Neural cell (in vitro differentiated cells): ENCODE results near the gene CEL. TPM values are rescaled to one million over a fixed set of nuclear protein-coding genes. Genes with fewer than 3 reads are reported as not detected.

Experiments used
- H2AFZ ChIP-seq: fragments of 200-600, 300-800 bp; sonication (generic), shearing (Covaris generic); 2 replicates; pipeline ENCODE4 v1.6.0; 2014; ENCODE audit warnings: low read depth, mild to moderate bottlenecking, antibody characterized with exemption, low read length, moderate library complexity
- H3F3A ChIP-seq: fragments of 200-600 bp; shearing (Covaris generic); 2 replicates; pipeline ENCODE4 v1.6.1; 2016; ENCODE audit warnings: mild to moderate bottlenecking, moderate library complexity, mixed read lengths, antibody characterized with exemption, low read length; ENCODE audit not compliant: insufficient read depth, poor library complexity, severe bottlenecking
- H3K27ac ChIP-seq: fragments of 200-600, 300-800 bp; sonication (generic), shearing (Covaris generic); 2 replicates; pipeline ENCODE4 v1.5.1; 2014; ENCODE audit warnings: mild to moderate bottlenecking, low read length, moderate library complexity
- H3K27me3 ChIP-seq: fragments of 300-800, 200-600 bp; sonication (generic), shearing (Covaris generic); 2 replicates; pipeline ENCODE4 v1.6.0; 2014; ENCODE audit warnings: mild to moderate bottlenecking, low read depth, low read length, moderate library complexity; ENCODE audit not compliant: insufficient read depth
- H3K36me3 ChIP-seq: fragments of 300-800, 200-600 bp; sonication (generic), shearing (Covaris generic); 2 replicates; pipeline ENCODE4 v1.5.1; 2014; ENCODE audit warnings: mild to moderate bottlenecking, antibody characterized with exemption, low read length, moderate library complexity; ENCODE audit not compliant: insufficient read depth
- H3K4me2 ChIP-seq: fragments of 300-800, 200-600 bp; sonication (generic), shearing (Covaris generic); 2 replicates; pipeline ENCODE4 v1.6.0; 2014; ENCODE audit warnings: mild to moderate bottlenecking, low read length
- H3K4me3 ChIP-seq: fragments of 300-800, 200-600 bp; sonication (generic), shearing (Covaris generic); 2 replicates; pipeline ENCODE4 v1.5.1; 2014; ENCODE audit warnings: mild to moderate bottlenecking, low read length, moderate library complexity
- H3K79me2 ChIP-seq: fragments of 200-600 bp; shearing (Covaris generic); replicated peaks from 2 replicates; pipeline ENCODE4 v1.6.0; 2014; ENCODE audit warnings: mild to moderate bottlenecking, low read length, moderate library complexity; ENCODE audit not compliant: insufficient read depth
- H3K9ac ChIP-seq: fragments of 300-800, 200-600 bp; sonication (generic), shearing (Covaris generic); 2 replicates; pipeline ENCODE4 v1.6.1; 2016; ENCODE audit warnings: mild to moderate bottlenecking, low read length, mixed read lengths
- H3K9me2 ChIP-seq: fragments of 200-600 bp; shearing (Covaris generic); 2 replicates; pipeline ENCODE4 v1.6.1; 2016; ENCODE audit warnings: mild to moderate bottlenecking, low read length, mixed read lengths; ENCODE audit not compliant: insufficient read depth
- H3K9me3 ChIP-seq: fragments of 200-600, 300-800 bp; sonication (generic), shearing (Covaris generic); 2 replicates; pipeline ENCODE4 v1.6.1; 2016; ENCODE audit warnings: mild to moderate bottlenecking, mixed run types, low read length, moderate library complexity, mixed read lengths
- H4K20me1 ChIP-seq: fragments of 200-600 bp; shearing (Covaris generic); 2 replicates; pipeline ENCODE4 v1.6.1; 2016; ENCODE audit warnings: mild to moderate bottlenecking, mixed run types; ENCODE audit not compliant: insufficient read depth
- EP300 ChIP-seq: fragments of 450-650 bp; conservative IDR thresholded peaks from 2 replicates; pipeline ENCODE4 v1.6.1; 2014; ENCODE audit warnings: antibody characterized with exemption, mild to moderate bottlenecking, moderate library complexity; ENCODE audit not compliant: poor library complexity, severe bottlenecking
- EZH2 ChIP-seq: fragments of 200-600, 300-800 bp; shearing (Covaris generic), sonication (generic); IDR thresholded peaks from 2 replicates; pipeline ENCODE4 v1.6.1; 2014; ENCODE audit warnings: antibody characterized with exemption, low read length, borderline replicate concordance, mild to moderate bottlenecking; ENCODE audit not compliant: insufficient read depth, poor library complexity, severe bottlenecking
- MXI1 ChIP-seq: fragments of 450-650 bp; conservative IDR thresholded peaks from 2 replicates; pipeline ENCODE4 v1.6.1; 2014; ENCODE audit warnings: antibody characterized with exemption, mild to moderate bottlenecking; ENCODE audit not compliant: poor library complexity, severe bottlenecking
- POLR2AphosphoS5 ChIP-seq: IDR thresholded peaks from 2 replicates; pipeline ENCODE4 v1.6.1; 2012
- RAD21 ChIP-seq: fragments of 450-650 bp; conservative IDR thresholded peaks from 2 replicates; pipeline ENCODE4 v1.6.1; 2014; ENCODE audit warnings: antibody characterized with exemption, mild to moderate bottlenecking, moderate library complexity
- SMC3 ChIP-seq: fragments of 450-650 bp; conservative IDR thresholded peaks from 2 replicates; pipeline ENCODE4 v1.6.1; 2014; ENCODE audit warnings: antibody characterized with exemption, mild to moderate bottlenecking, moderate library complexity; ENCODE audit not compliant: poor library complexity
- TAF1 ChIP-seq: IDR thresholded peaks from 2 replicates; pipeline ENCODE4 v1.6.1; 2012; ENCODE audit warnings: low read depth
- polyA plus RNA-seq: library from polyadenylated mRNA; depleted of rRNA; stranded (reverse); fragments of >200 nt; gene quantifications from 2 replicates; pipeline ENCODE4 v1.2.3, GENCODE V29; 2014
- TF ChIP-seq, protein P1 (sequence below): fragments of 450-650 bp; IDR thresholded peaks from 2 replicates; pipeline ENCODE4 v1.5.1; 2014; ENCODE audit warnings: antibody characterized with exemption, mild to moderate bottlenecking, moderate library complexity; ENCODE audit not compliant: poor library complexity, severe bottlenecking
- TF ChIP-seq, protein P2 (sequence below): IDR thresholded peaks from 2 replicates; pipeline ENCODE4 v1.6.1; 2012; ENCODE audit warnings: borderline replicate concordance

CEL gene
- polyA plus RNA-seq, 1 donor from 2014 or later = 0.95 TPM

DNA sequence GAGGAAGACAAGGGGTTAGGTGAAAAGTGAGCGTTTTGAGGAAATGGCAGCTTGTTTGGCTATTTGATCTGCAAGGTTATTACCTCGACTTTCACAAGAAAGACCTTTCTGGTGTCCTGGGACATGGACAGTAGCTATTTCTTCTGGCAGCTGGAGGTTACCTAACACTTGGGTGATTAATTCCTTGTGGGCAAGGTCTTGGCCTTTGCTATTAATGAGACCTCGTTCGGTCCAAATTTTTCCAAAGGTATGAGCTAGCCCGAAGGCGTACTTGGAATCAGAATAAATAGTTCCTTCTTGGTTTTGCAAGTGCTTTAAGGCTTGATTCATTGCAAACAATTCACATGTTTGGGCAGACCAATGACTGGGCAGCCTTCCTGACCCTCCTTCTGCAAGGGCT is 26.1 kb upstream of the CEL start:
- H3F3A ChIP-seq = no peaks in the 10 kb centered on the region
- H3K9me2 ChIP-seq = no peaks in the 10 kb centered on the region
- H3K9ac ChIP-seq = no peak overlapping the region
- H3K36me3 ChIP-seq = no peaks in the 10 kb centered on the region
- no peak overlapping the region for H3K27ac ChIP-seq
- no peak for TF ChIP-seq POLR2AphosphoS5
- no peak for TF ChIP-seq EZH2
- no peak for TF ChIP-seq SMC3
- no peak for TF ChIP-seq MXI1
- TF ChIP-seq RAD21 = no peak
- TF ChIP-seq TAF1 = no peak
- TF ChIP-seq, protein P1, sequence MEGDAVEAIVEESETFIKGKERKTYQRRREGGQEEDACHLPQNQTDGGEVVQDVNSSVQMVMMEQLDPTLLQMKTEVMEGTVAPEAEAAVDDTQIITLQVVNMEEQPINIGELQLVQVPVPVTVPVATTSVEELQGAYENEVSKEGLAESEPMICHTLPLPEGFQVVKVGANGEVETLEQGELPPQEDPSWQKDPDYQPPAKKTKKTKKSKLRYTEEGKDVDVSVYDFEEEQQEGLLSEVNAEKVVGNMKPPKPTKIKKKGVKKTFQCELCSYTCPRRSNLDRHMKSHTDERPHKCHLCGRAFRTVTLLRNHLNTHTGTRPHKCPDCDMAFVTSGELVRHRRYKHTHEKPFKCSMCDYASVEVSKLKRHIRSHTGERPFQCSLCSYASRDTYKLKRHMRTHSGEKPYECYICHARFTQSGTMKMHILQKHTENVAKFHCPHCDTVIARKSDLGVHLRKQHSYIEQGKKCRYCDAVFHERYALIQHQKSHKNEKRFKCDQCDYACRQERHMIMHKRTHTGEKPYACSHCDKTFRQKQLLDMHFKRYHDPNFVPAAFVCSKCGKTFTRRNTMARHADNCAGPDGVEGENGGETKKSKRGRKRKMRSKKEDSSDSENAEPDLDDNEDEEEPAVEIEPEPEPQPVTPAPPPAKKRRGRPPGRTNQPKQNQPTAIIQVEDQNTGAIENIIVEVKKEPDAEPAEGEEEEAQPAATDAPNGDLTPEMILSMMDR = no peak
- no peak for TF ChIP-seq EP300
- TF ChIP-seq, protein P2, sequence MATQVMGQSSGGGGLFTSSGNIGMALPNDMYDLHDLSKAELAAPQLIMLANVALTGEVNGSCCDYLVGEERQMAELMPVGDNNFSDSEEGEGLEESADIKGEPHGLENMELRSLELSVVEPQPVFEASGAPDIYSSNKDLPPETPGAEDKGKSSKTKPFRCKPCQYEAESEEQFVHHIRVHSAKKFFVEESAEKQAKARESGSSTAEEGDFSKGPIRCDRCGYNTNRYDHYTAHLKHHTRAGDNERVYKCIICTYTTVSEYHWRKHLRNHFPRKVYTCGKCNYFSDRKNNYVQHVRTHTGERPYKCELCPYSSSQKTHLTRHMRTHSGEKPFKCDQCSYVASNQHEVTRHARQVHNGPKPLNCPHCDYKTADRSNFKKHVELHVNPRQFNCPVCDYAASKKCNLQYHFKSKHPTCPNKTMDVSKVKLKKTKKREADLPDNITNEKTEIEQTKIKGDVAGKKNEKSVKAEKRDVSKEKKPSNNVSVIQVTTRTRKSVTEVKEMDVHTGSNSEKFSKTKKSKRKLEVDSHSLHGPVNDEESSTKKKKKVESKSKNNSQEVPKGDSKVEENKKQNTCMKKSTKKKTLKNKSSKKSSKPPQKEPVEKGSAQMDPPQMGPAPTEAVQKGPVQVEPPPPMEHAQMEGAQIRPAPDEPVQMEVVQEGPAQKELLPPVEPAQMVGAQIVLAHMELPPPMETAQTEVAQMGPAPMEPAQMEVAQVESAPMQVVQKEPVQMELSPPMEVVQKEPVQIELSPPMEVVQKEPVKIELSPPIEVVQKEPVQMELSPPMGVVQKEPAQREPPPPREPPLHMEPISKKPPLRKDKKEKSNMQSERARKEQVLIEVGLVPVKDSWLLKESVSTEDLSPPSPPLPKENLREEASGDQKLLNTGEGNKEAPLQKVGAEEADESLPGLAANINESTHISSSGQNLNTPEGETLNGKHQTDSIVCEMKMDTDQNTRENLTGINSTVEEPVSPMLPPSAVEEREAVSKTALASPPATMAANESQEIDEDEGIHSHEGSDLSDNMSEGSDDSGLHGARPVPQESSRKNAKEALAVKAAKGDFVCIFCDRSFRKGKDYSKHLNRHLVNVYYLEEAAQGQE = no peak
- no peak overlapping the region for H3K4me2 ChIP-seq
- H4K20me1 ChIP-seq = no peaks in the 10 kb centered on the region
- no peaks in the 10 kb centered on the region for H3K27me3 ChIP-seq
- H2AFZ ChIP-seq = no peak overlapping the region
- no peaks in the 10 kb centered on the region for H3K9me3 ChIP-seq
- peaks cover 72% of the 10 kb centered on the region for H3K79me2 ChIP-seq
- no peak overlapping the region for H3K4me3 ChIP-seq

DNA sequence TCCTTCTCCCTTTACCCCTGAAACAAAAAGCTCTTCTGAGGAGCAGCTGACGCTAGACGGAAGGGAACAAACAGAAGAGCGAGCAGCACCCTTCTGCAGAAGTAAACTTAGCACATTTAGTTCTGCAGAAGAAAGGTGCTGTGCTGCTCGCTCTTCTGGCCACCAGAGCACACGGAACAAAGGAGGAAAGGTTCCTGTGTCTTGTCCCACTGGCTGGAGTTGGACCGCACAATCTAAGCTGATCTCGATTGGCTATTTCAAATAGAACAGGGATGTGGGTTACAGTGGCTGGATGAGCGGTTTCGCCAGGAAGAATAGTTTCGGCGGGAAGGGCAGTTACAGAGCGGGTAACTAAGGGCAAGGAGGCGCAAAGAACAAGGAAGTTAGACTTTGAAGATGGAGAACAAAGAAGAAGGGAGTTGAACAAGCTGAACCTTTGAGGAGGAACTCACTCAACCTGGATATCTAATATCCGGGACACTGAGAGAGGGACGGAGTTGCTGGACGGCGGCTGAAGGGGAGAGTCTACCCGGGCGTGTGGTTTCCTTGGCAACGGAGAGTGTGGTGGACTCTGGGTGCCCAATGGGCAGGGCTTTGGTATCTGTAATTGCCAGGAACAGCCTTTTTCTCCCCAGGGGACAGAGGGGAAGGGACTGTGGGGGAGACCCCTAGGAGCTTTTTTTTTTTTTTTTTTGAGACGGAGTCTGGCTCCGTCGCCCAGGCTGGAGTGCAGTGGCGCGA is 23.8 kb upstream of the CEL start:
- Histone ChIP-seq H3K79me2 (peaks cover 53% of the 10 kb centered on the region), H3K4me3 (no peak overlapping the region), H3K27ac (no peak overlapping the region), H3F3A (no peaks in the 10 kb centered on the region), H3K27me3 (no peaks in the 10 kb centered on the region), H3K9me3 (no peaks in the 10 kb centered on the region), H4K20me1 (no peaks in the 10 kb centered on the region), H3K9me2 (no peaks in the 10 kb centered on the region), H3K36me3 (no peaks in the 10 kb centered on the region), H3K4me2 (no peak overlapping the region), H3K9ac (no peak overlapping the region), H2AFZ (no peak overlapping the region)
- no peak for TF ChIP-seq POLR2AphosphoS5
- no peak for TF ChIP-seq MXI1
- no peak for TF ChIP-seq EP300
- no peak for TF ChIP-seq SMC3
- TF ChIP-seq, protein P1 = no peak
- TF ChIP-seq, protein P2 = no peak
